PC-3 (cell line): ENCODE results near the gene MTHFS. TPM values are rescaled to one million over a fixed set of nuclear protein-coding genes. Genes with fewer than 3 reads are reported as not detected.

Experiments
- ATAC-seq: fragments of 200-7000 bp; cut with Tn5 transposase; 2 replicates; pipeline ENCODE4 v1.9.1; 2020; ENCODE audit warnings: mild to moderate bottlenecking, moderate library complexity
- BruUV-seq: library from RNA; stranded (reverse); fragments of 400-500 nt; replicated peaks from 2 replicates; lab custom pipeline; 2021; lab: Mats Ljungman, UMichigan
- CTCF ChIA-PET: fragments of 300-600 bp; sonication (Branson Sonifier 250); formaldehyde crosslinking; loops from one replicate; lab custom pipeline; 2022; ENCODE audit warnings: antibody characterized with exemption; lab: Charles Lee
- POLR2A ChIA-PET: fragments of 300-600 bp; sonication (Branson Sonifier 250); formaldehyde crosslinking; loops from one replicate; lab custom pipeline; 2022; ENCODE audit warnings: antibody characterized with exemption; ENCODE audit not compliant: unreplicated experiment; lab: Charles Lee
- DNase-seq: peaks from one replicate; pipeline ENCODE4 v3.0.0-alpha.2; 2015
- H2AFZ ChIP-seq: fragments of 300-600 bp; sonication (generic); 2 replicates; pipeline ENCODE4 v1.6.0; 2016; ENCODE audit warnings: antibody characterized with exemption, low read length
- H3F3A ChIP-seq: fragments of 300-600 bp; sonication (generic); one replicate; pipeline ENCODE4 v1.6.0; 2017; ENCODE audit warnings: antibody characterized with exemption, low read length, control low read depth, mild to moderate bottlenecking; ENCODE audit not compliant: unreplicated experiment
- H3K27ac ChIP-seq: fragments of 300-600 bp; sonication (generic); 2 replicates; pipeline ENCODE4 v1.5.1; 2016; ENCODE audit warnings: mild to moderate bottlenecking, low read length
- H3K27me3 ChIP-seq: fragments of 300-600 bp; sonication (generic); 2 replicates; pipeline ENCODE4 v1.6.1; 2016; ENCODE audit warnings: low read length, mixed read lengths
- H3K36me3 ChIP-seq: fragments of 300-600 bp; sonication (generic); 2 replicates; pipeline ENCODE4 v1.6.1; 2016; ENCODE audit warnings: low read depth, mixed run types, low read length, mixed read lengths
- H3K4me1 ChIP-seq: fragments of 300-600 bp; sonication (generic); 2 replicates; pipeline ENCODE4 v1.5.1; 2016; ENCODE audit warnings: low read length; ENCODE audit not compliant: insufficient read depth
- H3K4me2 ChIP-seq: fragments of 300-600 bp; sonication (generic); 2 replicates; pipeline ENCODE4 v1.6.0; 2016; ENCODE audit warnings: low read length
- H3K4me3 ChIP-seq: fragments of 300-600 bp; sonication (generic); 2 replicates; pipeline ENCODE4 v1.5.1; 2016; ENCODE audit warnings: mild to moderate bottlenecking, low read length, mixed read lengths
- H3K79me2 ChIP-seq: fragments of 300-600 bp; sonication (generic); 2 replicates; pipeline ENCODE4 v1.6.1; 2017; ENCODE audit warnings: low read length, mixed read lengths
- H3K9ac ChIP-seq: fragments of 300-600 bp; sonication (generic); 2 replicates; pipeline ENCODE4 v1.6.0; 2016; ENCODE audit warnings: mild to moderate bottlenecking, low read length
- H3K9me2 ChIP-seq: fragments of 300-600 bp; sonication (generic); replicated peaks from 2 replicates; pipeline ENCODE4 v1.6.1; 2016; ENCODE audit warnings: mixed run types, low read length, mixed read lengths
- H3K9me3 ChIP-seq: fragments of 300-600 bp; sonication (generic); 2 replicates; pipeline ENCODE4 v1.6.1; 2016; ENCODE audit warnings: low read length, mixed read lengths
- H4K20me1 ChIP-seq: fragments of 300-600 bp; sonication (generic); 2 replicates; pipeline ENCODE4 v1.6.1; 2016; ENCODE audit warnings: low read length, mixed read lengths
- EZH2 ChIP-seq: fragments of 300-600 bp; sonication (generic); IDR thresholded peaks from one replicate; pipeline ENCODE4 v1.6.1; 2017; ENCODE audit warnings: antibody characterized with exemption, mild to moderate bottlenecking, low read length; ENCODE audit not compliant: unreplicated experiment
- EZH2phosphoT487 ChIP-seq: fragments of 300-600 bp; sonication (generic); IDR thresholded peaks from 2 replicates; pipeline ENCODE4 v1.6.1; 2018; ENCODE audit warnings: mild to moderate bottlenecking, antibody characterized with exemption, low read length, borderline replicate concordance
- intact Hi-C: fragments of 100-400 bp; cut with micrococcal nuclease; formaldehyde crosslinking; loops from 2 replicates; pipeline ENCODE4 v1.9.0; 2023
- total RNA-seq: library from RNA; depleted of rRNA; stranded (reverse); fragments of >200 nt; gene quantifications from 2 replicates; pipeline ENCODE4 v1.2.3, GENCODE V29; 2014
- TF ChIP-seq, protein P1 (sequence below): fragments of 300-600 bp; sonication (generic); conservative IDR thresholded peaks from 2 replicates; pipeline ENCODE4 v1.5.1; 2017; ENCODE audit warnings: antibody characterized with exemption, low read depth, mild to moderate bottlenecking, low read length

The MTHFS gene
- total RNA-seq, 1 experiment from 2014 or later = 28.8 TPM

DNA sequence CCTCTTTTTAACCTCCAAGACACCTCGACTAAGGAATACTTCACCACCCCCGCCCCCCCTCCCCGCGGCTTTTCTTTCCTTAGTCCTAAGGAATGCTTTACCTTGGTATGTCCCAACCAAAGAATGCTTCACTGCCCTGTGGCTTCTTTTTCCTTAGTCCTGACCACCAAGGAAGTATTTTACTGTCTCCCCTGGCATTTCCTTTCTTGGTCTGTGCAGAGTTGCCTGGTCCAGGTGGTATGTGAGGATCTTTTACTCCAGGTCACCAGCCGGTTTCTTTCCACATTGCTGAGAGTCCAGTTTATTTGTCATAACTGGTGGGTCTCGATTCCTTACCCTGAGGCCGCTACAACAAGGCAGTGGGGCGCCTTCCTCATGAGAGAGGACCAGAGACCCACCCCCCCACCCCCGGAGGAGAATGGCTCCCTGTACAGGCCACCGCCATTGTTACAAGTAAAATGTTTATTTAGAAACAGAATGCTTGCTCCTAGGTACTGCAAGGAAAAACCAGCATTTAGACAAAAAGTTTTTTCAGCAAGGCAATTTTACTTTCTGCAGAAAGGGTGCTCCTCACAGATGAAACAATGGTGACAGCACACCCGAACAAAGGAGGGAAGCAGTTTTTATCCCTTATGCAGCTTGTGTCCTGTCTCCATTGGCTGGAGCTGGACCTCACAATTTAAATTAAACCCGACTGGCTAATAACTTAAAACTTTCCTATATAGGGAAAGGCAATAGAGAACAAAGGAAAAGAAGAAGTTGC, 23.1 kb upstream of the MTHFS start:
- no peak overlapping the region for H3K4me3 ChIP-seq
- H3K9ac ChIP-seq = no peak overlapping the region
- H3K36me3 ChIP-seq = peaks cover 66% of the 10 kb centered on the region
- no peaks in the 10 kb centered on the region for H3K27me3 ChIP-seq
- H4K20me1 ChIP-seq = no peaks in the 10 kb centered on the region
- DNase-seq = no peak
- no TSS peak for BruUV-seq
- intact Hi-C loops = no loop called here
- no peak overlapping the region for H3K4me2 ChIP-seq
- ChIA-PET CTCF (no interaction called here), POLR2A (no interaction called here)
- H2AFZ ChIP-seq = no peak overlapping the region
- peaks cover 4% of the 10 kb centered on the region; the same call in 1 of the 2 replicates for H3K4me1 ChIP-seq
- peaks cover 26% of the 10 kb centered on the region for H3K9me3 ChIP-seq
- no peaks in the 10 kb centered on the region for H3K9me2 ChIP-seq
- no peak for TF ChIP-seq EZH2
- TF ChIP-seq, protein P1, sequence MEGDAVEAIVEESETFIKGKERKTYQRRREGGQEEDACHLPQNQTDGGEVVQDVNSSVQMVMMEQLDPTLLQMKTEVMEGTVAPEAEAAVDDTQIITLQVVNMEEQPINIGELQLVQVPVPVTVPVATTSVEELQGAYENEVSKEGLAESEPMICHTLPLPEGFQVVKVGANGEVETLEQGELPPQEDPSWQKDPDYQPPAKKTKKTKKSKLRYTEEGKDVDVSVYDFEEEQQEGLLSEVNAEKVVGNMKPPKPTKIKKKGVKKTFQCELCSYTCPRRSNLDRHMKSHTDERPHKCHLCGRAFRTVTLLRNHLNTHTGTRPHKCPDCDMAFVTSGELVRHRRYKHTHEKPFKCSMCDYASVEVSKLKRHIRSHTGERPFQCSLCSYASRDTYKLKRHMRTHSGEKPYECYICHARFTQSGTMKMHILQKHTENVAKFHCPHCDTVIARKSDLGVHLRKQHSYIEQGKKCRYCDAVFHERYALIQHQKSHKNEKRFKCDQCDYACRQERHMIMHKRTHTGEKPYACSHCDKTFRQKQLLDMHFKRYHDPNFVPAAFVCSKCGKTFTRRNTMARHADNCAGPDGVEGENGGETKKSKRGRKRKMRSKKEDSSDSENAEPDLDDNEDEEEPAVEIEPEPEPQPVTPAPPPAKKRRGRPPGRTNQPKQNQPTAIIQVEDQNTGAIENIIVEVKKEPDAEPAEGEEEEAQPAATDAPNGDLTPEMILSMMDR = no peak
- peaks cover 30% of the 10 kb centered on the region for H3K79me2 ChIP-seq
- H3F3A ChIP-seq = no peaks in the 10 kb centered on the region
- no peak overlapping the region for H3K27ac ChIP-seq
- no peak for ATAC-seq

DNA sequence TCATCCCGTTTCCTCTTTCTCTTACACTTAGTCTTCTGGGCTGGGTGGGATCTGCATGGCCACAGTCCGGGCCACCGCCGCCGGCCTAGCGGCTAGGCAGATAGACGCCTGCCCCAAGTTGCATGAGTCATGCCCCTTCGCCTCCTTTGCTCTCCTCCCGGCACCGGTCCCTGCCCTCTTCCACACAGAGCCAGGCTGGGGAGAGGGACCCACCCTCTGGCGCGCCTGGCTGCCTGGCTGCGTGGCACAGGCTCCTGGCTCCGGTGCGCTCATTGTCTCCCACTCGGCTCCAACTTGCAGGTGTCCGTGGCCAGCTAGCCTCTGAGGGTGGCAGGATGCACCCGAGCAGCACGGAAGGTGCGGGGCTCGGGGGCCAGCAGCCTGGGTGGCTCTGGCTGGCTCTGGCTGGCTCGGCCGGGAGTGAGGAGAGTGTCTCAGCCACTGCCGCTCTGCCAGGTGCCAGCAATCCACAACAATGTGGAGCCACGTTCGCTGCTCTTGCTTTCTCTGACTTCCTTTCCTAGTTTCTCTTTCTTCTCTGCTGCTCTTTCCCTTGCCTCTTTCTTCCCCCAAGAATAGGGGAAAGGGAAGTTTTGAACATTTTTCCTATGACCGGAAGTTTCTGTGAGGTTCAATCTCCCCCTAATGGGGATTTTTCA, 22.4 kb upstream of the MTHFS start:
- CTCF ChIA-PET = no interaction called here
- Histone ChIP-seq H3K27ac (no peak overlapping the region), H3K4me3 (no peak overlapping the region), H3F3A (no peaks in the 10 kb centered on the region), H3K9me3 (peaks cover 30% of the 10 kb centered on the region), H3K79me2 (peaks cover 30% of the 10 kb centered on the region), H3K4me1 (0 out of 2 replicates have a peak, but pooled peaks cover under 1% of the 10 kb centered on the region), H2AFZ (no peak overlapping the region), H3K4me2 (no peak overlapping the region), H4K20me1 (no peaks in the 10 kb centered on the region), H3K36me3 (peaks cover 73% of the 10 kb centered on the region), H3K9ac (no peak overlapping the region), H3K27me3 (no peaks in the 10 kb centered on the region), H3K9me2 (no peaks in the 10 kb centered on the region)
- no TSS peak for BruUV-seq
- POLR2A ChIA-PET = no interaction called here
- intact Hi-C loops = no loop called here
- TF ChIP-seq, protein P1 = no peak
- no peak for TF ChIP-seq EZH2
- TF ChIP-seq EZH2phosphoT487 = no peak
- no peak for DNase-seq
- ATAC-seq = no peak

DNA sequence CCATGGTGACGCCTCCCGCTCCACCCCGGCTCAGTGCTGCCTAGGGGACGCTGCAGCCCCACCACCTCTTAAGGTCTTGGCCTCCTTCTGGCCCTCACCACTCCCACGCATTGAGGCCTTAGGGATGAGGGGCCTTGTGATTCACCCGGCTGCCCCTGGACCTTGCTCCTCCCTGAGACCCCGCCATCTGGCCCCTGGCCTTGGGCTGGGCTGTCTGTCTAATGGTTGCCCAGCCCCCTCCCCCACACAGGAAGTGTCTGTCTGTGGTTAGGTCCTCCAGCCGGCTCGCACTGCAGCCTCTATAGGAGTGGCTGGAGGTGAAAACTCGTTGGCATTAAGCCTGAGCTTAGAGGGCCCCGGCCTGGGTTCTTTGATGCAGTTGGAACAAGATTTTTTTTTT, 21.5 kb upstream of the MTHFS start:
- H3K4me3 ChIP-seq = no peak overlapping the region
- no peak overlapping the region for H3K4me2 ChIP-seq
- no peak for TF ChIP-seq EZH2
- TF ChIP-seq EZH2phosphoT487 = no peak
- TF ChIP-seq, protein P1 = no peak
- no peak overlapping the region for H3K27ac ChIP-seq
- H3K36me3 ChIP-seq = peaks cover 81% of the 10 kb centered on the region
- no peak for ATAC-seq
- ChIA-PET CTCF (no interaction called here), POLR2A (no interaction called here)
- no peaks in the 10 kb centered on the region for H3K27me3 ChIP-seq
- H4K20me1 ChIP-seq = no peaks in the 10 kb centered on the region
- no peak overlapping the region for H2AFZ ChIP-seq
- intact Hi-C loops = no loop called here
- H3F3A ChIP-seq = no peaks in the 10 kb centered on the region
- peaks cover 28% of the 10 kb centered on the region for H3K79me2 ChIP-seq
- no peaks in the 10 kb centered on the region for H3K4me1 ChIP-seq
- DNase-seq = no peak
- no peak overlapping the region for H3K9ac ChIP-seq
- H3K9me3 ChIP-seq = peaks cover 36% of the 10 kb centered on the region
- no TSS peak for BruUV-seq
- H3K9me2 ChIP-seq = no peaks in the 10 kb centered on the region
